Upper lobe of left lung (tissue), 4 donors: ENCODE data around the gene CANT1.

ENCODE experiments used
- CTCF ChIP-seq, 6 experiments: fragments of 450-650 bp in 4 of 6; fragments of 200-600 bp in 2 of 6; sonication (generic) in 2 of 6; IDR thresholded peaks; one replicate each; pipeline ENCODE4 v1.5.1; 2016 to 2019; ENCODE audit warnings: antibody characterized with exemption in 6 of 6
- EP300 ChIP-seq, 4 donors: sonication (generic); formaldehyde crosslinking; IDR thresholded peaks; one replicate each; pipeline ENCODE4 v1.5.1; 2017; ENCODE audit warnings: antibody characterized with exemption in 4 of 4, control low read depth in 2 of 4
- POLR2AphosphoS5 ChIP-seq, 2 donors: sonication (generic); formaldehyde crosslinking; IDR thresholded peaks; one replicate each; pipeline ENCODE4 v1.5.1; 2017; ENCODE audit warnings: antibody characterized with exemption in 2 of 2

GRCh38 chr17:78995761-78996451 lies 13.7 kb downstream of the CANT1 start:
- no peak for TF ChIP-seq POLR2AphosphoS5 (IDR thresholded peaks at IDR 0.05)
- TF ChIP-seq CTCF (IDR thresholded peaks at IDR 0.05) = no peak
- TF ChIP-seq EP300 (IDR thresholded peaks at IDR 0.05) = no peak
